Left cardiac atrium (tissue), 4 donors: ENCODE results near the gene EIF3A. TPM values are rescaled to one million over a fixed set of nuclear protein-coding genes. Genes with fewer than 3 reads are reported as not detected.
A peak's percentile ranks its signal among the peaks of the same experiment; 100 is the strongest.

Experiments
- ATAC-seq, 2 donors: fragments of 200-7000 bp; cut with Tn5 transposase; one replicate each; pipeline ENCODE4 v1.9.1; 2020; ENCODE audit warnings: mild to moderate bottlenecking in 2 of 2, moderate library complexity in 2 of 2
- DNase-seq: peaks from one replicate; pipeline ENCODE4 v3.0.0-alpha.2; 2020
- intact Hi-C, 2 donors: fragments of 100-400 bp; cut with DNase I; formaldehyde crosslinking; loops; one replicate each; pipeline versions ENCODE4 v1.14.1 to v1.15.1; 2022 to 2023
- total RNA-seq, 2 donors: library from RNA; stranded (reverse); fragmentation: NEBNext Ultra II Directional; extraction: Animal tissue kit (Norgen Biotek cat#: 25700); gene quantifications; one replicate each; pipeline ENCODE4 v1.2.1, GENCODE V29; 2021
- donor health status: DM: no; HTN: yes; CAD: no.
- donor health status: DM: no; HTN: yes; CAD: no; lungs with severe emphysema.
- donor health status: DM: yes; HTN: yes; CAD: no.
- donor health status: Dilated cardiomyopathy.

EIF3A gene
- total RNA-seq, 2 donors from 2014 or later, result 70.0 to 106 TPM

DNA sequence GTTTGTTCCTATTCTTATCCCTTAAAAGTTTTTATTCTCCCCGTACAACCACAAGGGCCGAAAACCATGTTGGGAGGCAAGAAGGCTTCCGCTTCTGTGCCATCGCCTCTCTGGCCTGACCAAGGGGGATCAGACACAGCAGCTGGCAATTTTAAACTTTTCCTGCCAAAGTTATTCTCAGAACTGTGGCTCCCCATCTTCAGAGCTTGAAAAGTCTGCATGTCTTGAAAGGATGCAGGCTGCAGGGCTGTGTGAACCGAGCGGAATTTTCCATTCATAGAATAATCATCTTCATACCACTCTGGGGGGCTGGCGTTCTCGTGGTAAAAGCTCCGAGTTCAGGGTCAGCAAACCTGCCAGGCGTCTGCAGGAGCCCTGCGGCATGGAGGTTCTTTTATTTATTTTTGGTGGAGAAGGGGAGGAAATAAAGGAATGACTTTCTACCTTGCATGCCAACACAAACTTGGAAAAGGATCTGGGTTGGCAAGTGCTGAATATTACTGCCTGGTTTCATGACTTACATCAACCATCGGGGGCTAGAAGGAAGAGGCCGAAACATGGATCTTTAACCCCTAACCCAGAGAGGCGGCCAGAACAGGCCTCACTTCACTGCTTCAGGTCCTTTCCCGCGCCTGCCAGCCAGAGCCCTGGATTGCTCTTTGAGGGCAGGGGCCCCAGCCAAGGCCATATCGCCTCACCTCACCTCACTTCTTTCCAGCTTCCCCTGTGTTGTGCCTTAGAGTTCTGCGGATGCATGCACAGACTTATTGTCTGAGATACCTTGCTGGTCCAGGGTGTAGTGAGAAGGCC is 54.1 kb downstream of the EIF3A start:
- DNase-seq (no peak), ATAC-seq (no peak)
- intact Hi-C loops, result no loop called here

DNA sequence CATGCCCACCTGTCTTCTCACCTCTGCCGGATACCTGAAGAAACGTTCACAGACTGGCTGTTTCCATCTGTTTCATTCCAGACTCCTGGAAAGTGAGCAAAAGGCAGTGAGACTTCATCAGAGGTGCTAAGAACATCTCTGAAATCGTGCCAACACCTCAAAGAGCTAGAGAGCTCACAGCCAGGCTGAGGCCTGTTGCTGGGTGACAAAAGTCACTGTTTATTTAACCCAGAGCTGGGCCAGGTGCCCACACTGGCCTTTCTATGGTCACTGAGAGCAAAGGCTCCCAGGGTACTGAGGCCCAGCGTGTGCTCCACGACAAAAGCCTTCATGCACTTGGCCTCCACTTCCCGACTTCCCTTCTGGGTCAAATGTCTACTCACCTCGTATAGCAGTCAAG is 54.8 kb downstream of the EIF3A start:
- intact Hi-C loops, result no loop called here
- peak; percentile 5 to 25 for ATAC-seq

DNA sequence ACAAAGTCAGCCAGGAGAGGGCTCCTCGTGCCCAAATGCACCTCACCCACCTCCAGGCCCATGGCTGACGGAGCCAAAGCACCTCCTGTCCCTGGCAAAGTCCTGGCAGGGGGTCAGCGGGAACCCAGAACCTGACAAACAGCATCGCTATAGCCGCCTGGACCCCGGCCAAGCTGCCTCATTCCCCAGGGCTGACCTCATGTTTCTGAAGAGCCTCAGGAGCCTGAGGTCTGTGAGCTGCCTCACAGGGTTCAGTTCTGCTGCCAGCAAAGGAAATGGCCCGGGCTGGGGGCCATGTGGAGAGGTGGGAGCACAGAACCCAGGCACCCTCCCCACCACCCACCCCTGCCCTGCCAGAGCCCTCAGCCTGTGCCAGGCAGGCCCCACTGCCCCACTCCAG is 55.3 kb downstream of the EIF3A start:
- peak; percentile 86 for DNase-seq
- intact Hi-C loops, result no loop called here

More for the DNA sequence above, 54.8 kb downstream of the EIF3A start:
- DNase-seq, result peak; percentile 65

DNA sequence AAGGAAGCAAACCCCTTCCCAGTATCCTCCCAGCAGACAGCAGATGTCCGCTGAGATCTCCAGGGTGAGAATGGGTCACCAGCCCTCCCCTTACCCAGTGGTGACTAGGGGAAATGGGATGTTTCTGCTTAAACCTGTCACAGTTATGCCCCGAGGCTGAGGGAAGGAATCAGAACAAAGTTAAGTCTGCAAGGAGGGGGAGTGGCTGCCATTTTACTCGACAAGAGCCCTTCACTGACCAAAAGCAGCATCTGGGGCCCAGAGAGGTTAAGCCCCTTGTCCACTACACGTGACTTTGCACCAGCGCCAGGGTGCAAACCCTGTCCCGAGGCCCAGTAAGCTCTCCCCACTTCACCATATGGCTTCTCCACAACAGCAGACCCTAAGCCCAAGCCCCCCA is 55.7 kb downstream of the EIF3A start:
- DNase-seq (no peak), ATAC-seq (no peak)
- intact Hi-C loops, result no loop called here

More for the DNA sequence above, 55.3 kb downstream of the EIF3A start:
- ATAC-seq, result peak; percentile 8 to 47

- ATAC-seq, result no peak
- no peak for DNase-seq
- intact Hi-C loops, result no loop called here
Observed at GRCh38 chr10:119023553-119023868, 57.1 kb downstream of the EIF3A start.

- intact Hi-C loops, result no loop called here
- ATAC-seq (no peak), DNase-seq (no peak)
Observed at GRCh38 chr10:119022846-119023552, 57.6 kb downstream of the EIF3A start.

DNA sequence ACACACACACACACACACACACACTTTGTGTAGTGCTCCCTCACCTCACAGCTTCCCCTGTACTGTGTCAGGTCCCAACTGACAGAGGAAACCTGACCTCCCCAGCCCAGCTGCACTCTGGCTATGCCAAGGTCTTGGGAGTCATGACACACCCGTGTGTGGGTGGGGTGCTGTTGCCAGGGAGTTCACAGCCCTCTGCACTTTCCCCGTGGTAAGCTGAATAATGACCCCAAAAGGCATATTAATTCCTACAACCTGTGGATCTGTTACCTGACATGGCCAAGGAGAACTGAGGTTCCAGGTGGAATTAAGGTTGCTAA is 60.0 kb downstream of the EIF3A start:
- intact Hi-C loops, result no loop called here
- no peak for DNase-seq
- ATAC-seq, result peak in 1 of 2 donors; percentile 77

DNA sequence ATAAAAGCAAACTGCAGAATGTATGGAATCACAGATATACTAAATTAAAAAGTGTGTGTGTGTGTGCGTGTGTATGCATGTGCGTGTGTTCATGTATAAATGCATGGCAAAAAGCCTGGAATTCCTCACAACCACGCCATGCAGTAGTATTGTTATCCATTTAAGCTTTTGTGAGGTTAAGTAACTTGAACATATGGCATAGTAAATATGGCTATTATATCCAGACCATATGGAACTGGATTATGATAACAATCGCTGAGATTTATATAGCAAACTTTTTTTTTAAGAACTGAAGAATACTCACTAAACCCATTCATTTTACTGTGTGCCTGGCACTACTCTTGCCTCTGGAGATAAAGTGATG is 73.4 kb downstream of the EIF3A start:
- DNase-seq (no peak), ATAC-seq (no peak)
- intact Hi-C loops, result no loop called here

- DNase-seq (no peak), ATAC-seq (peak; percentile 61 to 92)
- intact Hi-C loops, result no loop called here
Observed at GRCh38 chr10:119006451-119007210, 74.0 kb downstream of the EIF3A start.

DNA sequence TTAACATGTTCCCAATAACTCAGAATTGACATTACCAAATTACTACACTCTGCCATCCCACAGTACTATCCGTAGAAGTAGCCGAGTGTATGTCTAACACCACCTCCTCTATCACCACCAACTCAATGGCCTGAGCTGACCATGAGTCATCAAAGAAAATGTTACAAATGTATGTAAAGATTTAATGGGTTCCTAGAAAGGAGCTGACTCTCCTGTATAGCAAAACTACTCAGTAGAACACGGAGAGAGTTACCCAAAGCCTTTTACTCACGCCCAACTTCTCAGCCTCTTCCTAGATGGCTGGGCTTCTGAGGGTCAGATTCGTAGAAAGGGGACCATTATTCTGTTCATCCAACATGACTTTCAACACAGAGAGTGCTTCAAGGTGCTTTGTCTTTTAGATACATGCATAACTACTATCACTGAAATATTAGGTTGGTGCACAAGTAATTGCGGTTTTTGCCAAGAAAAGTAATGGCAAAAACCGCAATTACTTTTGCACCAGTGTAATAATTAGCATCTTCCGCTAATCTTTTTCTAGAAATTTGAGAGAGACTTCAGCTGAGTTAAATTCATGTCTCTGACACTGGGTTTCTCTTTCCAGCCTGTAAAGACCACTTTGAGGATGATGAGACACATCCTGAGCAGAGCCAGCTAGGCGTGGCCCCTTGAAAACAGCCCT is 75.1 kb downstream of the EIF3A start:
- intact Hi-C loops, result no loop called here
- no peak for DNase-seq
- ATAC-seq, result no peak

DNA sequence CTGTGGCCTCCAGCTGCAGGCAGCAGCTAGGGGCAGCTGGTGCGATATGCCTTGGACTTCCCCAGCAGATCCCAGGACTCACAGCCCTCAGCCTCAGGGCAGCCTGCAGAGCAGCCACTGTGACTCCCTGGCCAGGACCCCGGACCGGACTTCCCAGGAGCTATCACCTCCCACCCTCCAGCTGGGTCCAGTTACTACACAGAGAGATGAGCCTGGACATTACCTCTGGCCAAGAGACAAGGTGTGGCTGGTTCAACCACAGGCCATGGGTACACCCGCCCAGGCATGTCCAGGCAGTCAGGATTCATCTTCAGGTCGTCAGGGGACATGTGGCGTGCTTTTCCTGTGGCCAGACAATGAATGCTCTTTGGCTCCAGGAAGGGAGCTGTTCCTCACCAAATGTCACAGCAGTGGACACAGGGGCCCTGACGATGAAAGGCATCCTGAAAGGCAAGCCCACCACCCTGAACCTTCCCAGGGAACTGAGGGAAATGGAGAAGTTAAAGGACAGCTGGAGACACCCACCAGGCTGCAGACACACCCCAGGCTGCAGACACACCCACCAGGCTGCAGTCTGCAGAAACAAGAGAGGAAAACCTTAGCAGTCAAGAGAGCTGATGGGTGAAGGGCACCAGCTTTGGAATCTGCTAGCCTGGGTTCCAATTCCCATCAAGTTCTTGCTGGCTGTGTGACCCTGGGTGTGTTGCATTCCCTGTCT is 76.9 kb downstream of the EIF3A start:
- ATAC-seq (no peak), DNase-seq (no peak)
- intact Hi-C loops, result no loop called here

DNA sequence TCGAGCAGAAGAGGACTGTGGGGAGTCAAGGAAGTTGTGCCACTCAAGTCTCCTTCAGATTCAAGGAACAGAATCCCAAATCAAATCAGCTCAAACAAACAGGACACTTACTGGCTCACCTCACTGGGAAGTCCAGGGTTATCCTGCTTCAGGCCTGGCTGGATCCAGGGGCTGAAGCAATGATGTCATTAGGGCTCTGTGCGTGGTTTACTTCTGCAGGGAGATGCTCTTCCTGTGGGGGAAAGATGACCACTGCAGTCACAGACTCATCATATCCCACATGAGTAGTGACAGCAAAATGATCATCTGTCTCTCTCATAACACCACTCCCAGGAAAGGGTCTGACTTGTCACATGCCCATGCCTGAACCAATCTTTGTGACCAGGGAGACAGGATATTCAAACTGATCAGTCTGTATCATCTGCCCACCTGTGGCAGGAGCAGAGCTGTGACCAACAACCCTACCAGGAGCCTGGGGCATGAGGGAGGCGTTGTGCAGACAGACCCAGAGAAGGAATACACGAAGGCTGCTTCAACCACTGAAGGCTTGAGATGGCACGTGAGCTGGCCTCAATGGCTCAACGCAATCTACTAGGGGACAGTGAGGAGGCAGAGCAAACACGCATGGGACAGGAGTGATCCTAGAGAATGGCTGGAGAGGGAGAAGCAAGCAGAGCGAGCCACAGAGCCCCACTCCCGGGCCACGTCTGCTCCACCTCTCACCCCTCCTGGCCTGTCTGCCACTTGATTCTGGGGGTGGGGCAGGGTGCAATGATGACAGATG is 78.7 kb downstream of the EIF3A start:
- intact Hi-C loops, result no loop called here
- no peak for ATAC-seq
- no peak for DNase-seq

DNA sequence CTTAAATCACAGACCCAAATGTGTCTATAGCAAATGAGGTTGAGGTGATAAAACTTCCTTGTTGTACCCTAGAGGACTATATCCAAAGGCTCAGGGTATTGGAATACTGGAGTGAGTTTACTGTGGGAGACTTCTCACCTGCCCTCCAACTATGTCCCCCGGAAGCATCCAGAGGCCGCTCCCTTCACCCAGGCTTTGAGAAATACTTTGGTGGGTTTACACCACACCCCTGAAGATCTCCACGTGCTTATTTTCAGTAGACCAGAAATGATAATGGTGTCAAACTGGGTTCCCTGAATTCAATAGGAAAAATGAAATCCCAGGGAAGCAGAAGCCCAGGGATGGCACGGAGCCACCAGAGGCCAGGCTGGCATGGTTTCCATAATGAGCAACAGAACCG is 82.4 kb downstream of the EIF3A start:
- DNase-seq (no peak), ATAC-seq (no peak)
- intact Hi-C loops, result no loop called here

DNA sequence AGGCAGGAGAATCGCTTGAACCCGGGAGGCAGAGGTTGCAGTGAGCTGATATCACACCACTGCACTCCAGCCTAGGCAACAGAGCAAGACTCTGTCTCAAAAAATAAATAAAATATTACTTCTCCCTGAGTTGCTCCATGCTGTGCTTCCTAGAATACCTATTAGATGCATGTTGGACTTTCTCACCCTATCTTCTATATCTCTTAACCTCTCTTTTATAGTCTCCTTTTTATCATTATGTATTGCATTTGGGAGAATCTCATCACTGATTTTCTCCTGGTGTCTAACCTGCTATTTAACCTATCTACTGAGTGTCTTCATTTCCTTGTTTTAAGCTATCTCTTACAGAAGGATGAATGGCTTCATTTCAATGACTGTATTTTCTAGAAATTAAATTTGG is 83.2 kb downstream of the EIF3A start:
- ATAC-seq (no peak), DNase-seq (no peak)
- intact Hi-C loops, result no loop called here

- no peak for ATAC-seq
- DNase-seq, result no peak
- intact Hi-C loops, result no loop called here
Observed at GRCh38 chr10:118995739-118996138, 84.9 kb downstream of the EIF3A start.

- intact Hi-C loops, result no loop called here
- DNase-seq (no peak), ATAC-seq (no peak)
Observed at GRCh38 chr10:118994321-118994720, 86.3 kb downstream of the EIF3A start.

DNA sequence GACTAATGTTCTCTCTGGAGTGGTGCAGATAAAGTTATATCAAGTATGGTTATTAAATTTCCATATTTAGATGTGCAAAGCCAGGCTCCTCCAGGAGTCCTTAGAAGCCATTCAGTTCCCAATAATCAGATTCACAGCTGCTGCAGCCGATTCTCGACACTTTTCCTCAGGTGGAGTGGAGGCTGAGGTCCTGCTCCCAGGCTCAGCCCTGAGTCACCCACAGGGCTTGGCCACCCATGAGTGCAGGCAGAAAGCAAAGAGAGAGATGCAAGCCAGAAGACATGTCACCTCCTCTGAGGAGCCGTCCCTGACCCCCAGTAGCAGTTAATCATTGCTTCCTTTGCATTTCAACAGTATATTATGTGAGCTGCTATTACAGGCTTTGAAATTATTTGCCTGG is 87.4 kb downstream of the EIF3A start:
- no peak for ATAC-seq
- intact Hi-C loops, result no loop called here
- DNase-seq, result no peak

- intact Hi-C loops, result no loop called here
- ATAC-seq (no peak), DNase-seq (no peak)
Observed at GRCh38 chr10:118992496-118992895, 88.1 kb downstream of the EIF3A start.

DNA sequence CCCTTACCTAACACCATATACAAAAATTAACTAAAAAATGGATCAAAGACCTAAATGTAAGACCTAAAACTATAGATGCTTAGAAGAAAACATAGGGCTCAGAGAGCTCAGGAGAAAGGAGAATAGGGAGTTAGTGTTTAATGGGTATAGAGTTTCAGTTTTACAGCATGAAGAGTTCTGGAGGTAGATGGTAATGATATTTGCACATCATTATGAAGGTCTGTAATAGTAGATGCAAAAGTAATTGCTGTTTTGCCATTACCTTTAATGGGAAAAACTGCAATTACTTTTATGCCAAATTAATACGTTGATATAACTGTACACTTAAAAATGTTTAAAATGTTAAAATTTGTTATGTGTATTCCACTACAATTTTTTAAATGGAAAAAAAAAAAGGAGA is 90.3 kb downstream of the EIF3A start:
- ATAC-seq (no peak), DNase-seq (no peak)
- intact Hi-C loops, result no loop called here
